GM23338 (cell line): Measurements from ENCODE around the gene RRBP1. TPM values are rescaled to one million over a fixed set of nuclear protein-coding genes. Genes with fewer than 3 reads are reported as not detected.

Experiments used
- ATAC-seq: fragments of 200-7000 bp; cut with Tn5 transposase; 3 replicates; pipeline ENCODE4 v1.9.1; 2020
- DNase-seq: peaks from one replicate; pipeline ENCODE4 v3.0.0-alpha.2; 2015; ENCODE audit warnings: low spot score
- H2AFZ ChIP-seq: fragments of 200-600 bp; sonication (generic); 2 replicates; pipeline ENCODE4 v1.8.0; 2016; ENCODE audit warnings: antibody characterized with exemption, mild to moderate bottlenecking, moderate library complexity
- H3F3A ChIP-seq: fragments of 200-600 bp; sonication (generic); replicated peaks from 2 replicates; pipeline ENCODE4 v1.8.0; 2017; ENCODE audit warnings: antibody characterized with exemption, mixed run types, low read depth
- H3K27ac ChIP-seq: fragments of 200-600 bp; sonication (generic); 2 replicates; pipeline ENCODE4 v1.6.1; 2016; ENCODE audit warnings: low read depth
- H3K27me3 ChIP-seq: fragments of 200-600 bp; sonication (generic); 2 replicates; pipeline ENCODE4 v1.8.0; 2016; ENCODE audit warnings: mild to moderate bottlenecking, mixed run types, moderate library complexity; ENCODE audit not compliant: insufficient read depth
- H3K36me3 ChIP-seq: fragments of 200-600 bp; sonication (generic); 2 replicates; pipeline ENCODE4 v1.8.0; 2016; ENCODE audit warnings: mild to moderate bottlenecking; ENCODE audit not compliant: insufficient read depth
- H3K4me1 ChIP-seq: fragments of 200-600 bp; sonication (generic); 2 replicates; pipeline ENCODE4 v1.8.0; 2016; ENCODE audit warnings: mild to moderate bottlenecking, moderate library complexity; ENCODE audit not compliant: insufficient read depth
- H3K4me2 ChIP-seq: fragments of 200-600 bp; sonication (generic); 2 replicates; pipeline ENCODE4 v1.7.1; 2017; ENCODE audit warnings: mixed run types
- H3K4me3 ChIP-seq: fragments of 200-600 bp; sonication (generic); 2 replicates; pipeline ENCODE4 v1.6.1; 2016; ENCODE audit warnings: mixed run types
- H3K79me2 ChIP-seq: fragments of 200-600 bp; sonication (generic); replicated peaks from 2 replicates; pipeline ENCODE4 v1.8.0; 2017; ENCODE audit warnings: mild to moderate bottlenecking; ENCODE audit not compliant: insufficient read depth
- H3K9me2 ChIP-seq: fragments of 200-600 bp; sonication (generic); 2 replicates; pipeline ENCODE4 v1.8.0; 2017; ENCODE audit not compliant: insufficient read depth
- H4K20me1 ChIP-seq: fragments of 200-600 bp; sonication (generic); replicated peaks from 2 replicates; pipeline ENCODE4 v1.8.0; 2017; ENCODE audit warnings: mild to moderate bottlenecking; ENCODE audit not compliant: insufficient read depth
- H3K27ac Mint-ChIP-seq: 2 replicates; pipeline ENCODE4 v1.8.0; 2020; ENCODE audit warnings: inconsistent platforms, mild to moderate bottlenecking, moderate library complexity, mixed read lengths
- H3K27me3 Mint-ChIP-seq: 3 replicates; pipeline ENCODE4 v1.8.0; 2022; ENCODE audit warnings: low read depth, mild to moderate bottlenecking, moderate library complexity, mixed read lengths, inconsistent platforms; ENCODE audit not compliant: insufficient read depth, poor library complexity
- H3K36me3 Mint-ChIP-seq: 3 replicates; pipeline ENCODE4 v1.8.0; 2021; ENCODE audit warnings: low read depth, mild to moderate bottlenecking, inconsistent platforms, moderate library complexity, mixed read lengths
- H3K4me1 Mint-ChIP-seq: 3 replicates; pipeline ENCODE4 v1.8.0; 2020; ENCODE audit warnings: mild to moderate bottlenecking, inconsistent platforms, mixed read lengths
- H3K4me3 Mint-ChIP-seq: 3 replicates; pipeline ENCODE4 v1.8.0; 2021; ENCODE audit warnings: moderate library complexity, mild to moderate bottlenecking, inconsistent platforms, mixed read lengths
- H3K9me3 Mint-ChIP-seq: 3 replicates; pipeline ENCODE4 v1.8.0; 2020; ENCODE audit warnings: moderate library complexity, mild to moderate bottlenecking, inconsistent platforms, mixed read lengths
- CREB1 ChIP-seq: fragments of 250-450 bp; sonication (Bioruptor Pico); IDR thresholded peaks from 2 replicates; pipeline ENCODE4 v1.5.0; 2020; ENCODE audit warnings: low read depth, mild to moderate bottlenecking, moderate library complexity
- EZH2 ChIP-seq: fragments of 200-600 bp; sonication (generic); IDR thresholded peaks from one replicate; pipeline ENCODE4 v1.8.0; 2017; ENCODE audit warnings: antibody characterized with exemption, mild to moderate bottlenecking, low read depth; ENCODE audit not compliant: unreplicated experiment
- EZH2phosphoT487 ChIP-seq: fragments of 200-600 bp; sonication (generic); IDR thresholded peaks from one replicate; pipeline ENCODE4 v1.8.1; 2018; ENCODE audit warnings: antibody characterized with exemption; ENCODE audit not compliant: unreplicated experiment
- NANOG ChIP-seq: IDR thresholded peaks from 2 replicates; pipeline ENCODE4 v1.6.1; 2016; ENCODE audit warnings: antibody characterized with exemption, borderline replicate concordance
- STAT1 ChIP-seq: IDR thresholded peaks from one replicate; pipeline ENCODE4 v1.6.1; 2016; ENCODE audit warnings: antibody characterized with exemption; ENCODE audit not compliant: unreplicated experiment
- polyA plus RNA-seq: library from polyadenylated mRNA; unstranded; fragments of >200 nt; fragmentation: Nextera tagmentation; extraction: Ambion mirVana; gene quantifications from 2 replicates; pipeline ENCODE4 v1.2.1, GENCODE V29; 2016
- total RNA-seq: library from RNA; depleted of rRNA; stranded (reverse); fragments of >200 nt; shearing (Covaris generic); gene quantifications from 2 replicates; pipeline ENCODE4 v1.2.3, GENCODE V29; 2014
- TF ChIP-seq, protein P1 (sequence below): fragments of 250-450 bp; sonication (Bioruptor Pico); IDR thresholded peaks from 2 replicates; pipeline ENCODE4 v1.5.0; 2020; ENCODE audit warnings: mild to moderate bottlenecking, moderate library complexity
- TF ChIP-seq, protein P2 (sequence below): IDR thresholded peaks from one replicate; pipeline ENCODE4 v1.6.1; 2018; ENCODE audit warnings: antibody characterized with exemption; ENCODE audit not compliant: unreplicated experiment

Gene RRBP1
- total and polyA plus RNA-seq, 2 experiments from 2014 or later = 105 to 113 TPM

DNA sequence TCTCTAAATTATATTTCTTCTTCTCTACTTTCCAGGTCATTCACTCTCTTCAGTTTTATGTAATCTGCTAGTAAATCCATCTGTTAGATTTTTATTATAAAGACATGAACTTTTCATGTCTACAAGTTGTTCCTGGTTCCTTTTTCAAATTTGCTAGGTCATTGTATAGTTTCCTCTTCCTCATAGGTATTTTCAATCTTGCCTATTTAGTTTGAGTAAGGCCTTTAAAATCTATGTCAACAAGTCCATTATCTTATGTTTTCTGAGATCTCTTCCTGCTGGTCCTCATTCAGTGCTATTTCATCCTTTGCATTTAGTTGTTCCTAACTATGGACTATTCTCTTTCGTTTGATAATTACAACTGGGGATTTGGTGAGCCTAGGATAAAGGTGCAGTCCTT, 11.0 kb downstream of the RRBP1 start:
- peaks cover 14% of the 10 kb centered on the region for H3K36me3 Mint-ChIP-seq
- peaks cover 52% of the 10 kb centered on the region for H3K4me1 Mint-ChIP-seq
- no peak overlapping the region for H3K4me3 Mint-ChIP-seq
- H3K27ac Mint-ChIP-seq = peak overlapping the region; percentile 13; the same call in 1 of the 2 replicates
- no peaks in the 10 kb centered on the region for H3F3A ChIP-seq
- no peak overlapping the region for H3K4me3 ChIP-seq
- peaks cover 97% of the 10 kb centered on the region for H3K79me2 ChIP-seq
- H3K27me3 Mint-ChIP-seq = peaks cover 2% of the 10 kb centered on the region
- H3K9me2 ChIP-seq = no peaks in the 10 kb centered on the region
- DNase-seq (no peak), ATAC-seq (no peak)
- H3K36me3 ChIP-seq = no peaks in the 10 kb centered on the region
- no peak overlapping the region for H2AFZ ChIP-seq
- TF ChIP-seq STAT1 = no peak
- TF ChIP-seq NANOG = no peak
- TF ChIP-seq, protein P1, sequence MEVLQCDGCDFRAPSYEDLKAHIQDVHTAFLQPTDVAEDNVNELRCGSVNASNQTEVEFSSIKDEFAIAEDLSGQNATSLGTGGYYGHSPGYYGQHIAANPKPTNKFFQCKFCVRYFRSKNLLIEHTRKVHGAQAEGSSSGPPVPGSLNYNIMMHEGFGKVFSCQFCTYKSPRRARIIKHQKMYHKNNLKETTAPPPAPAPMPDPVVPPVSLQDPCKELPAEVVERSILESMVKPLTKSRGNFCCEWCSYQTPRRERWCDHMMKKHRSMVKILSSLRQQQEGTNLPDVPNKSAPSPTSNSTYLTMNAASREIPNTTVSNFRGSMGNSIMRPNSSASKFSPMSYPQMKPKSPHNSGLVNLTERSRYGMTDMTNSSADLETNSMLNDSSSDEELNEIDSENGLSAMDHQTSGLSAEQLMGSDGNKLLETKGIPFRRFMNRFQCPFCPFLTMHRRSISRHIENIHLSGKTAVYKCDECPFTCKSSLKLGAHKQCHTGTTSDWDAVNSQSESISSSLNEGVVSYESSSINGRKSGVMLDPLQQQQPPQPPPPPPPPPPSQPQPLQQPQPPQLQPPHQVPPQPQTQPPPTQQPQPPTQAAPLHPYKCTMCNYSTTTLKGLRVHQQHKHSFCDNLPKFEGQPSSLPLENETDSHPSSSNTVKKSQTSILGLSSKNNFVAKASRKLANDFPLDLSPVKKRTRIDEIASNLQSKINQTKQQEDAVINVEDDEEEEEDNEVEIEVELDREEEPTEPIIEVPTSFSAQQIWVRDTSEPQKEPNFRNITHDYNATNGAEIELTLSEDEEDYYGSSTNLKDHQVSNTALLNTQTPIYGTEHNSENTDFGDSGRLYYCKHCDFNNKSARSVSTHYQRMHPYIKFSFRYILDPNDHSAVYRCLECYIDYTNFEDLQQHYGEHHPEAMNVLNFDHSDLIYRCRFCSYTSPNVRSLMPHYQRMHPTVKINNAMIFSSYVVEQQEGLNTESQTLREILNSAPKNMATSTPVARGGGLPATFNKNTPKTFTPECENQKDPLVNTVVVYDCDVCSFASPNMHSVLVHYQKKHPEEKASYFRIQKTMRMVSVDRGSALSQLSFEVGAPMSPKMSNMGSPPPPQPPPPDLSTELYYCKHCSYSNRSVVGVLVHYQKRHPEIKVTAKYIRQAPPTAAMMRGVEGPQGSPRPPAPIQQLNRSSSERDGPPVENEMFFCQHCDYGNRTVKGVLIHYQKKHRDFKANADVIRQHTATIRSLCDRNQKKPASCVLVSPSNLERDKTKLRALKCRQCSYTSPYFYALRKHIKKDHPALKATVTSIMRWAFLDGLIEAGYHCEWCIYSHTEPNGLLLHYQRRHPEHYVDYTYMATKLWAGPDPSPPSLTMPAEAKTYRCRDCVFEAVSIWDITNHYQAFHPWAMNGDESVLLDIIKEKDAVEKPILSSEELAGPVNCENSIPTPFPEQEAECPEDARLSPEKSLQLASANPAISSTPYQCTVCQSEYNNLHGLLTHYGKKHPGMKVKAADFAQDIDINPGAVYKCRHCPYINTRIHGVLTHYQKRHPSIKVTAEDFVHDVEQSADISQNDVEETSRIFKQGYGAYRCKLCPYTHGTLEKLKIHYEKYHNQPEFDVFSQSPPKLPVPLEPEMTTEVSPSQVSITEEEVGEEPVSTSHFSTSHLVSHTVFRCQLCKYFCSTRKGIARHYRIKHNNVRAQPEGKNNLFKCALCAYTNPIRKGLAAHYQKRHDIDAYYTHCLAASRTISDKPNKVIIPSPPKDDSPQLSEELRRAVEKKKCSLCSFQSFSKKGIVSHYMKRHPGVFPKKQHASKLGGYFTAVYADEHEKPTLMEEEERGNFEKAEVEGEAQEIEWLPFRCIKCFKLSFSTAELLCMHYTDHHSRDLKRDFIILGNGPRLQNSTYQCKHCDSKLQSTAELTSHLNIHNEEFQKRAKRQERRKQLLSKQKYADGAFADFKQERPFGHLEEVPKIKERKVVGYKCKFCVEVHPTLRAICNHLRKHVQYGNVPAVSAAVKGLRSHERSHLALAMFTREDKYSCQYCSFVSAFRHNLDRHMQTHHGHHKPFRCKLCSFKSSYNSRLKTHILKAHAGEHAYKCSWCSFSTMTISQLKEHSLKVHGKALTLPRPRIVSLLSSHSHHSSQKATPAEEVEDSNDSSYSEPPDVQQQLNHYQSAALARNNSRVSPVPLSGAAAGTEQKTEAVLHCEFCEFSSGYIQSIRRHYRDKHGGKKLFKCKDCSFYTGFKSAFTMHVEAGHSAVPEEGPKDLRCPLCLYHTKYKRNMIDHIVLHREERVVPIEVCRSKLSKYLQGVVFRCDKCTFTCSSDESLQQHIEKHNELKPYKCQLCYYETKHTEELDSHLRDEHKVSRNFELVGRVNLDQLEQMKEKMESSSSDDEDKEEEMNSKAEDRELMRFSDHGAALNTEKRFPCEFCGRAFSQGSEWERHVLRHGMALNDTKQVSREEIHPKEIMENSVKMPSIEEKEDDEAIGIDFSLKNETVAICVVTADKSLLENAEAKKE (CRISPR knock-in tag) = no peak
- no peak for TF ChIP-seq CREB1
- TF ChIP-seq, protein P2, sequence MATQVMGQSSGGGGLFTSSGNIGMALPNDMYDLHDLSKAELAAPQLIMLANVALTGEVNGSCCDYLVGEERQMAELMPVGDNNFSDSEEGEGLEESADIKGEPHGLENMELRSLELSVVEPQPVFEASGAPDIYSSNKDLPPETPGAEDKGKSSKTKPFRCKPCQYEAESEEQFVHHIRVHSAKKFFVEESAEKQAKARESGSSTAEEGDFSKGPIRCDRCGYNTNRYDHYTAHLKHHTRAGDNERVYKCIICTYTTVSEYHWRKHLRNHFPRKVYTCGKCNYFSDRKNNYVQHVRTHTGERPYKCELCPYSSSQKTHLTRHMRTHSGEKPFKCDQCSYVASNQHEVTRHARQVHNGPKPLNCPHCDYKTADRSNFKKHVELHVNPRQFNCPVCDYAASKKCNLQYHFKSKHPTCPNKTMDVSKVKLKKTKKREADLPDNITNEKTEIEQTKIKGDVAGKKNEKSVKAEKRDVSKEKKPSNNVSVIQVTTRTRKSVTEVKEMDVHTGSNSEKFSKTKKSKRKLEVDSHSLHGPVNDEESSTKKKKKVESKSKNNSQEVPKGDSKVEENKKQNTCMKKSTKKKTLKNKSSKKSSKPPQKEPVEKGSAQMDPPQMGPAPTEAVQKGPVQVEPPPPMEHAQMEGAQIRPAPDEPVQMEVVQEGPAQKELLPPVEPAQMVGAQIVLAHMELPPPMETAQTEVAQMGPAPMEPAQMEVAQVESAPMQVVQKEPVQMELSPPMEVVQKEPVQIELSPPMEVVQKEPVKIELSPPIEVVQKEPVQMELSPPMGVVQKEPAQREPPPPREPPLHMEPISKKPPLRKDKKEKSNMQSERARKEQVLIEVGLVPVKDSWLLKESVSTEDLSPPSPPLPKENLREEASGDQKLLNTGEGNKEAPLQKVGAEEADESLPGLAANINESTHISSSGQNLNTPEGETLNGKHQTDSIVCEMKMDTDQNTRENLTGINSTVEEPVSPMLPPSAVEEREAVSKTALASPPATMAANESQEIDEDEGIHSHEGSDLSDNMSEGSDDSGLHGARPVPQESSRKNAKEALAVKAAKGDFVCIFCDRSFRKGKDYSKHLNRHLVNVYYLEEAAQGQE = no peak
- TF ChIP-seq EZH2 = no peak
- no peak for TF ChIP-seq EZH2phosphoT487
- peaks cover 32% of the 10 kb centered on the region for H4K20me1 ChIP-seq
- no peak overlapping the region for H3K4me2 ChIP-seq
- H3K27ac ChIP-seq = no peak overlapping the region
- H3K4me1 ChIP-seq = peaks cover 20% of the 10 kb centered on the region
- no peaks in the 10 kb centered on the region for H3K27me3 ChIP-seq
- H3K9me3 Mint-ChIP-seq = no peaks in the 10 kb centered on the region
